Bone marrow (tissue), 2 donors: ENCODE results near the gene SDHA.
"Not testable (repeated sequence)": the region's sequence is repeated elsewhere in the genome, so short reads cannot be mapped to it uniquely, and the experiment has no call there.

Source experiments
- DNase-seq, 2 donors: peaks; one replicate each; lab custom pipeline; 2025; lab: John Stamatoyannopoulos, UW

SDHA gene

DNA sequence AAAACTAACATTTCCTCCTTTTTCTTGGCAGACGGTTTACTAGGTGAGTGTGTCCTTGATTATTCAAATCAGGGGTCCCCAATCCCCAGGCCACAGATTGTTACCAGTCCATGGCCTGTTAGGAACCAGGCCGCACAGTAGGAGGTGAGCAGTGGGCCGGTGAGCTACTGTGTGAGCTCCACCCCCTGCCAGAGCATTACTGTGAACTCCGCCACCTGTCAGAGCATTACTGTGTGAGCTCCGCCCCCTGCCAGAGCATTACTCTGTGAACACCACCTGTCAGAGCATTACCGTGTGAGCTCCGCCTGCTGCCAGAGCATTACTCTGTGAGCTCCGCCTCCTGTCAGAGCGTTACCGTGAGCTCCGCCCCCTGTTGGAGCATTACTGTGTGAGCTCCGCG lies 39.0 kb downstream of the SDHA start:
- DNase-seq = no peak

DNA sequence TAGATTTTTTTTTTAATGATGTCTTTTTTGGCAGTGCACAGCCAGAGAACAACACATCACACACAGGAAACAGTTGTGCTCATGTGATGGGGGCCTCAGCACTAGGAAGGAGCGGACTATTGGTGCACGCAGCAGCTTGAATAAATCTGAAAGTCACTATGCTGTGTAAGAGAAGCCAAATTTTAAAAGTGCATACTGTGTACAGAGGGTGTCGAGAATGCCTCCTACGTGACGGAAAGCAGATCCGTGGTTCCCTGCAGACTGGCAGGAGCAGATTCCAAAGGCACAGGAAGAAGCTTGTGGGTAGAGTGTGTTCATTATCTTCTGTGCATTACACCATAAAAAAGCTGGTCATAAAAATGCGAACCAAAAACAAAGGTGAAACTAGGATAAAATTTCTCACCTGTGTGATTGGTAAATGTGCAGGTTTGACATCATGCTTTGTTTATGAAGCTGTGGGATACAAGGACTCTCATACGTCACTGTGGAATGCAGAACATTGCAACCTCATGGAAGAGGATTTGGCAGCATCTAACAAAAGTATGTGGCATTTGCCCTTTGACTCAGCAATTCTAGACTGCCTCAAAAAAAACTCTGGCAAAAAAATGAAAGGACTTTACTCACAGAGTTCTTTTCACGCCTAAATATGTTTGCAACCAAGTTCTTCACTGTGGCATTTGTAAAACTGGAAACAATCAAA lies 45.3 kb downstream of the SDHA start:
- not testable (repeated sequence) for DNase-seq

DNA sequence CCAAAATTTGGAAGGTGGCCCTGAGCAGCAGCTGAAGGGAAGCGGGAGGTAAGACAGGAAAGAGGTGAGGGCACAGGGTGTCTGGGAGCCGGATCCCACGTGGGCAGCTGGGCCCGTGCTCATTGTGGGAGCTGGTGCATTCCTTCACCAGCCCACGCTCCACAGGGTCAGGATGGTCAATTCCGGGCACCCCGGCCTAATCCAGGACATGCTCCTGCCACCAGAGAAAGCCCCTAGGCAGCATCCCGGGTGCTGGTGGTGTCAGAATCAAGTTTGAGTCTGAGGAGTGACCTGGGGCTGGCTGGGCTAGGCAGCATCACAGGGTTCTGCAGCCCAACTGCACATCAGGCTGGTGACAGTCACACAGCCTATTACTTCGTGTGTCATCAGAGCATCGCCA lies 46.2 kb downstream of the SDHA start:
- no peak for DNase-seq

DNA sequence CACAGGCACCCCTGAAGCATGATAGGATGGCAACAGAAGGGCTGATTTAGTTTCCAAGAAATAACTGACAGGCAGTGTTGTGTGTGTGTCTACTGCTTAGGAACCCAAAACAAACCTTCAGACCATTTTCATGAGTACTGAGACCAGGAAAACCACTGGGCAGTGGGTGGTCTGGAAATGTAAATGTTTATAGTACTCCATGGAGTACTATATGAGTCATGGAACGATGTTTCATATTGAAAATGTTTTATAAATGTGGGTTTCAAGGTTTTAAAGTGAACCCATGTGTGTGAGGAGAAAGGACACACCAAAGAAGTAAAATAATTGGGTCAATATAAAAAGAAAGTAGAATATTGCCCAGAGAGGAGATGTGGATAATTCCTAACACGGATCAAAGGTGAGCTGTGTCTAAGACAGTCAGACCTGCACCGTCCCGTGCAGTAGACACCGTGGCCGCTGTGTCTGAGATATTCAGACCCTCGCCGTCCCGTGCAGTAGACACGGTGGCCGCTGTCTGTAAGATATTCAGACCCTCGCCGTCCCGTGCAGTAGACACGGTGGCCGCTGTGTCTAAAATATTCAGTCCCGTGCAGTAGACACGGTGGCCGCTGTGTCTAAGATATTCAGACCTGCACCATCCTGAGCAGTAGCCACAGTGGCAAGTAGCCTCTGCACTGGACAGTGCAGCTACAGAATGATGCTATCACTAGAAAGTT lies 48.3 kb downstream of the SDHA start:
- DNase-seq = not testable (repeated sequence)

DNA sequence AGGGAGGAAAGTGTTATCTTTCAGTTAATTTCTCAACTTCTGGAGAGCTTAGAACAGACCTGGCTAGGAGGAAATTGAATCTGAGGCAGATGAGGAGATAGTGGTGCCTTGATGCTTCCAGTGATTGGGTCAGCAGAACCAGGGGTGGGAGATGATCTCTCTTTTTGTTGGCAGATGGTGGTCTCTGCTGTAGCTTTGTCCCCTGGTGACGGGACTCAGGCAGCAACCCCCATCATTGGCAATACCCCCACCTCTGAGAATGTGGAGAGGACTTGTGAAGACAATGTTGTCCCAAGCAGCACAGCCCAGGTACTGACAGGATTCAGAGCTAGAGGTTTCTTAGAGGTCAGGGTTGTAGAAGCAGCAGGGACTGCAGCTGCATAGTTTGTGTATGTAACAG lies 49.6 kb downstream of the SDHA start:
- DNase-seq = no peak

DNA sequence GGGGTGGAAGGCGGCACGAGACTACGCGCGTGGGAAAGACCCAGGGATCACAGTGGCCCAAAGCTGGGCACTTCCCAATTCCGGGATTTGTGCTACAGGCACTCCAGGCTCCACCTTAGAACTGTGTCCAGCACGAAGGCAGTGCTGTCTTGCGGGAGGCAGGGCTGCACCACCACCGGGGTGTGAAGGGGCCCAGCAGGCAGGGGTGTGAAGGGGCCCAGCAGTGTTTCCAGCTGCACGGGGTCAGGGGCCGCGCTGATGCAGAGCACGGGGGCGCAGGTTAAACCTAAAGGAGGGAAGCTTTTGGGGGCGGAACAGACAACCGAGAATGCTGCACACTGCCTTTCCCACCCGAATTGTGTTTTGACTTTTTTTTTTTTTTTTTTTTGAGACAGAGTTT lies 52.2 kb downstream of the SDHA start:
- DNase-seq = no peak

DNA sequence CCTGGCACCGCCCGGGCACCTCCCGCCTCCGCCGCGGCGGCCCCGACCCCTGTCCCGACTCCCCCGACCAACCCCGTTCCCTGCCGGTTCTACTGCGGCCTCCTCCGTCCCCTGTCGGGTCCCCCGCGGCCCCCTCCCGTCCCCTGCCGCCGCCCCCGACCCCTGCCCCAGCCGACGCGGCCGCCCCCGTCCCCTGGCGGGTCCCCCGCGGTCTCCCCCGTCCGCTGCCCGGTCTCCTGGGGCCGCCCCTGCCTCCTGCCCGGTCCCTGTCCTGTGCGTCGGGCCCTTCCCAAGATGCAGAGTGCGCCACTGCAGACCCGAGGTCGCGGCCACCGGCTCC lies 53.7 kb downstream of the SDHA start:
- not testable (repeated sequence) for DNase-seq

DNA sequence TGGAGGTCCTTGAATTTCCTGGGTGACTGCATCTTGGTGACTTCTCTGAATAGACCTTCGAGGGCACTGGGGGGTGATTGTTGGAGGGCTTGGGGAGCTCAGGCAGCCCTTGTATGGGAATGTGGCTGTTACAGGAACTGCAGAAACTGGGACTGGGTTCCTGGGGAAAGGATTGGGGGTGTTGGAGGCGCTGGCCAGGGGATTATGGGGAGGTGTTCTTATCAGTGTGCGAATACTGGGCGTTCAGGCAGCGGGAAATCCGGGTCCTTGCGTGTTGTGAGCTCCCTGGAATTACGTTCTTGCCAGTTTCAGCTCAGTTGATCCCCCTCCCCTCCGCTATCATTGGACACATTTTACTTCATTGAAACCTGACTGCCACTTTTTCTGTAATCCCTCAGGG lies 55.0 kb downstream of the SDHA start:
- not testable (repeated sequence) for DNase-seq

DNA sequence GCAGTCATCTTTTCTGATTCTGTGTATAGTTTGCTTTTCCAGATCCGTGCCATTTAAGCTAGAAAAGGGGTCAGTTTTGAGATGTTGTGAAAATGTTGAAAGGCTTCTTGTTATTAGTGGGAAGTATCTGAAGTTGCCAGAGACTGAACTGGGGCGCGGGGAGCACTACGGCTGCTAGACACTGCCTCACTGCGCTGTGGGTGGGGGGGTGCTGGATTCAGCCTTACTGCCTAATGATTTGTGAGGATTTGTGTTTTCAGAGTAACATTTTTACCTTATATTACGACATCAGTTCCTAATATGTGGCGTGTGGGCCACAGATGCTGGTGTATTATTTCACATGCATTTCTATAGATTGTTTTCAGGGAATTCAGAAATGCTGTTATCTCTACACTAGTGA lies 55.4 kb downstream of the SDHA start:
- DNase-seq = not testable (repeated sequence)

DNA sequence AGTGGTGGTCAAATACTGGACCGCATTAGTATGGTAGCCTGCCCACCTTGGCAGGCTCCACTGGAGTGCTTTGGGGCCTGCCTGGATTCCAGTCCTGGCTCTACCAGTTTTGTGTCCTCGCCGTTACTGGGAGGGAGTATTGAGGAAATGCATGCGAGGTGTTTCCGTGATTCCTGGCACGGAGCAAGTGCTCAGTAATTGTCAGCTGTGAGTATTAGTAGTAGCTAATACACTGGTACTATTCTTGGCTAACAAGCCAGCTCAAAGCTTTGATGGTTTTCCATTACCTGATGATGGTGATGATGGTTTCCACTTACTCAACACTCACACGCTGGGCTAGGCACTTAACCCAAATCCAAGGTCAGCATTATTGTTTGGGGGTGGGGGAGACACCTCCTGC lies 56.2 kb downstream of the SDHA start:
- DNase-seq = not testable (repeated sequence)

DNA sequence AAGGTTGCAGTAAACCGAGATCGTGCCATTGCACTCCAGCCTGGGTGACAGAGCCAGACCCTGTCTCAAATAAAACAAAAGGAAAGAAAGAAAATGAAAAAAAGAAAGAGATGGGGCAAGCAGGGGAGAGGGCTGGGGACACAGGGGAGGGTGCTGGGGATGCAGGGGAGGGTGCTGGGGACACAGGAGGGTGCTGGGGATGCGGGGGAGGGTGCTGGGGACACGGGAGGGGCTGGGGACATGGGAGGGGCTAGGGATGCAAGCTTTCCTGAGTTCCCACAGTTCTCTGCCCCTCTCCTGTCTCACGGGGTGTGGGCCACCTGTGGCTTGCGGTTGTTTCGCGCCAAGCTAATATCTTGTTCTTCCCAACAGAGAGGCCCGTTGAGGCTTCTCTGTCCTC lies 60.5 kb downstream of the SDHA start:
- no peak for DNase-seq

DNA sequence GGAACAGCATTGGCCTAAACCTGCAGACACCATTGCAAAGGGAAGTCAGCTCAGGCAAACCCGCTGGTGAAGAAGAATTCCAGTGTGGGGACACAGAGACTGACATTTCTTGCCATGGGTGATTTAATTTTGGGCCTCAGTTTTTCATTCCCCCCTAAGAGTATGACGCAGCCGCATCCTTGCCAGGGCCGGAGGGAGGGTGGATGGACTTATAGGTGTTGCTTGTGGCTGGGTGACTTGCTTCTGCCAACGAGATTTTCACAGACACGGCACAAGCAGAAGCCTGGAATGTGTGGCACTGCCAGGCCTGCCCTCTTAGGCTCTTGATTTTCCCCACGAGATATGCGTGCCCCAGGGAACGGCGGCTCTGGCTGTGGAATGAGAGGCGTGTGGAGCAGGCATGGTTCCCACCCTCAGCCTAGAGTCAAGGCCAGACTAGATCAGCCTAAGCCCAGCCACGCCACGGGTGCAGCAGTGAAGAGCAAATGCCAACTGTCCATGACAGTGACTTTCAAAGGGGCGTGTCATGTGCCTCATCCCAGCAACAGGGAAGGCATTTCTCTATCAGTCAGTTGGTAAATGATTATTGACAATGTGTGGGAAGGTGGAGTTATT lies 61.0 kb downstream of the SDHA start:
- DNase-seq = not testable (repeated sequence)

DNA sequence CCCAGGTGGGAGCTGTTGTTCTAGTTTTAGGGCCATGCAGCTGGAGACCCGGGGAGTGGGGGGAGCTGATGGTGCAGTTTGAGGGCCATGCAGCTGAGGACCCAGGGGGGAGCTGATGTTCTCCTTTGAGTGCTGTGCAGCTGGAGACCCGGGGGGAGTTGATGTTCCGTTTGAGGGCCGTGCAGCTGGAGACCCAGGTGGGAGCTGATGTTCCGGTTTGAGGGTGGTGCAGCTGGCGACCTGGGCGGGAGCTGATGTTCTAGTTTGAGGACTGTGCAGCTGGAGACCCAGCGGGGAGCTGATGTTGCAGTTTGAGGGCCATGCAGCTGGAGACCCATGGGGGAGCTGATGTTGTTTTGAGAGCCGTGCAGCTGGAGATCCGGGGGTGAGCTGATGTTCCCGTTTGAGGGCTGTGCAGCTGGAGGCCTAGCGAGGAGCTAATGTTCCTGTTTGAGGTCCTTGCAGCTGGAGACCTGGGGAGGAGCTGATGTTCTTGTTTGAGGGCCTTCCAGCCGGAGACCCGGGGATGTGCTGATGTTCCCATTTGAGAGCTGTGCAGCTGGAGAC lies 68.0 kb downstream of the SDHA start:
- no peak for DNase-seq

DNA sequence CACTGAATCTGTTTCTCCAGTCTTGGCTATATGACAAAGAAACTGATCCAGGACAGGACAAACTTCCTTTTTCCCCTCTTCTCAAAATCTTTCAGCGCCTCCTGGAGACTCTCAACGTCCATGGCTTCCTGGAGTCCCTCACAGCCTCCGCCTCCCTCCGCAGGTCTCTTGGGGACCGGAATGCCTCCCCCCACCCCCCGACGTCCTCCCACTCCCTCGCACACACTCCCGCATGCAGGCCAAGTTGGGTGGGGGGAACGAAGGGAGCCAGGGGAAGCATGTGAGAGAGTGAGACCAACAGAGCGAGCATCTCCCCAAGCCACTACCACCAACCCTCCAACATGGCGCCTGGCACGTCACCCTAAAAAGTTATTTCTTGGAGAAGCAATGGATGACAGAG lies 72.1 kb downstream of the SDHA start:
- DNase-seq = not testable (repeated sequence)

DNA sequence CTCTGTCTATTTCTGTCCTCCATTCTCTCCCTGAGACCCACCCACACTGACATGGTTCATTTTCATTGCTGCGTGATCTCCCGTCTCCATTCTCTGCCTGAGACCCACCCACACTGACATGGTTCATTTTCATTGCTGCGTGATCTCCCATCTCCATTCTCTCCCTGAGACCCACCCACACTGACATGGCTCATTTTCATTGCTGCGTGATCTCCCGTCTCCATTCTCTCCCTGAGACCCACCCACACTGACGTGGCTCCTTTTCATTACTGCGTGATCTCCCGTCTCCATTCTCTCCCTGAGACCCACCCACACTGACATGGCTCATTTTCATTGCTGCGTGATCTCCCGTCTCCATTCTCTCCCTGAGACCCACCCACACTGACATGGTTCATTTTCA lies 73.2 kb downstream of the SDHA start:
- DNase-seq = not testable (repeated sequence)

DNA sequence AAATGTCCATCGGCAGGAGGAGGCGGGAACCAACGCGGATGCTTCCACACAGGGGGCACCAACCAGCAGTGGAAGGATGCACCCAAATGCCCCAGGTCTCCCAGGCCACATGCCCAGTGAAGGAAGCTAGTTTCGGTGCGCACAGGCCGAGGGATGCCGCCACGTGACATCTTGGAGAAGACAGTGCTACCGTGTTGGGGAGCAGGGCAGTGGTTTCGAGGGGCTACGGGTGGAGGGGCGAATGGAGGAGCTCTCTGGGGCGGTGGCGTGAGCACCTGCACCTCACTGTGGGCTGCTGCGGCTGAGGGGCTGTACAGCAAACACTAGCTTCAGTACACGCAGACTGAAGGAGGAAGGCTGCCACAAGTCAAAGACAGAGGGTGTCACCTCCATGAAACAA lies 76.7 kb downstream of the SDHA start:
- not testable (repeated sequence) for DNase-seq

DNA sequence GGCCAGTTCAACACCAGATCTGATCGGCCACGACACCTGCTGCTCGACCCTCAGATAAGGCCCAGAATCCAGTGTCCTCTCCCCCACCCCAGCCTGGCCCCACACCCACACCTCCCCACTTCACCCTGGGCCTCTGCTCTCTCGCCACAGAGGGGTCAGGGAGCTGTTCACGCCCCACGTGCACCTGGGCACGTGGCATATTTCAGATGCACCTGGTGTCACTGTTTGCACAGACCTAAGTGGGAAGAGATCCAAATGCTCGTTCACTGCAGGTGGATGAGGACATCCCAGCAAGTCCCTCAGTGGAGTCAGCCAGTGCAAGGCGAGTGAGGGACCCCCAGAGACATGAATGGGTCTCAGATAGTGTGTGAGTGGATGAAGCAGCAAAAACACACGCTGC lies 78.1 kb downstream of the SDHA start:
- DNase-seq = not testable (repeated sequence)

DNA sequence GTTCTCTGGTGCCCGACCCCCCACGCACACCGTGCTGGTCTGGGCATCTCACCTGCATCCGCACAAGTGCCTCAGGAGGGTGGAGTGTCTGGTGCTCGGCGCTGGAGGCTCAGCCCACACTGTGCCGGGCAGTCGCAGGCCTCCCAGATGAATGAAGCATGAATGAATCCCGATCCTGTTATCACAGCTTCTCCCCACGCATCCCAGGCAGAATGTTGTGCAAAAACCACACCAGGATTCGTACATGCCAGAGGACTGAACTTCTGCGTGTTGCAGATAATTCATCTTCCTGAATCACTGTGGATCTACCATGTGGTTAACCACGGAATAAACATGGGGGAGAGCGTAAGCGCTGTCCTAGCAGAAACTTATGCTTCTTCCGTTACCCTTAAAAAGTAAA lies 78.8 kb downstream of the SDHA start:
- DNase-seq = not testable (repeated sequence)

DNA sequence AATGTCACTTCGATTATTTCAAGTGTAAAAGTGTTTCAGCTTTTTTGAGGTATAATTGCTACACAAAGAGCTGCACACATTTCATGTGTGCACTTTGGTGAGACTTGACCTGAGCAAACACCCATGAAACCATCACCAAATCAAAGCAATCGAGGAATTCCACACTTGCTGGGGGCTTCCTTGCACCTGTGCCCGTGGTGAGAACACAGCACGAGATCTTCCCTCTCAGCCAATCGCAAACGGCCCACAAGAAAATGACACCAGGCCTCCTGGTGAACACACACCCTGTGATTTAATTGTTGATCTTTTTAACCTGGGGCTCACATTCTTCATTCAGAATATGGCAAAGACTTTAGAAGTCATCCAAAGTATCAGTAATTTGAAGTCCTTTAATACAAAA lies 79.3 kb downstream of the SDHA start:
- DNase-seq = not testable (repeated sequence)

DNA sequence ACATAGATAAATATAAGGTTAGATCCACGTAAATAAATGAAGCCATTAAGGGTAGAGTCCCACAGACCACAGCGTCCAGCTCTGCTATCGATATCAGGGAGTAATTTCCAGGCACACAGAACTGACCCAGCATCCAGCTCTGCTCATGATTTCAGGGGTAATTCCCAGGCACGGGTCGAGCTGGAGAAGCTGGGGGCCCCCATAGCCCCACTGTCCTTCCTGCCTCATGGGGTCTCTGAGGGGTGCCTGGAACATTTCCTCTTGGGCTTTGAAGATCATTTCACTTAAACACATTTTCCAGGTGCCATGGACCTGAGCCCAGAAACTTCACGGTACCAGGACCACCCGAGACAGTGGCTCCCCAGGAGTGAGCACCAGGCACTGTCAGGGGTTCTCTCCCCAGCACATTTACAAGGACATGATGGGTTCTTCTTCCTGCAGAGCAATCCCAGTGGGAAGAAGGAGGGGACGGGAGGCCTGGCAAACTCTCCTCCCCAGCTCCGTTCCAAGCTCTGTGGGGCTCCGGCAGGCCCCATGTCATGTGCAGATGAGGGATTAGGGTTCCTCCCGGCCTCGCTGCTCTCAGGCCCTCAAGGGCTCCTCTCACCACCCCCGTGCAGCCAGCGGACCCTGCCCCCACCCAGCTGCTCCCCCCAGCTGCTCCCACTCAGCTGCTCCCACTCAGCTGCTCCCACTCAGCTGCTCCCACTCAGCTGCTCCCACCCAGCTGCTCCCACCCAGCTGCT lies 80.0 kb downstream of the SDHA start:
- DNase-seq = not testable (repeated sequence)

DNA sequence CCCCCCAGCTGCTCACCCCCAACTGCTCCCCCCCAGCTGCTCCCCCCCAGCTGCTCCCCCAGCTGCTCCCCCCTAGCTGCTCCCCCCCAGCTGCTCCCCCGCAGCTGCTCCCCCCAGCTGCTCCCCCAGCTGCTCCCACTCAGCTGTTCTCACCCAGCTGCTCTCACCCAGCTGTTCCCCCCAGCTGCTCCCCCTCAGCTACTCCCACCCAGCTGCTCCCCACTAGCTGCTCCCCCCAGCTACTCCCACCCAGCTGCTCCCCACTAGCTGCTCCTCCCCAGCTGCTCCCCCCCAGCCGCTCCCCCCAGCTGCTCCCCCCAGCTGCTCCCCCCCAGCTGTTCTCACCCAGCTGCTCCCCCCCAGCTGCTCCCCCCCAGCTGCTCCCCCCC lies 80.6 kb downstream of the SDHA start:
- DNase-seq = no peak

DNA sequence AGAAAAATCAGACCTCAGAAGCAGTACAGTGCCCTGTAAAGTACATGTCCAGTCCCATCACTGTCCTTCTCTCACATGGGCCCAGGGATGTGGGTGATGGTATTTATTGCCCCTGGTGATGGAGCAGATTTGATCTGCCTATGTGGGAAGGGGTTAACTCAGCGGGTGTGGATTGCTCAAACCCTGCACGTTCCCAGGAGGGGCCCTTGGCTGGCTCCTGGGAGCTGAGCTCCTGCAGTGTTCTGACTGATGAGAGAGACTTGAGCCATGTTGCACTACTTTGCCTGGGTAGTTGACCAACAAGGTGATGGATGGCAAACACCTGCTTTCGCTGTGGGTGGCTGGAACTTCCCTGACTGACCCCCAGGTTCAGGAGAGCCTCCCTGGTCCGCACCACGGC lies 81.8 kb downstream of the SDHA start:
- not testable (repeated sequence) for DNase-seq
